Measurements from ENCODE around the gene MOB3B.

The MOB3B gene

GRCh38 chr9:27528076-27528885 lies 1.3 kb downstream of the MOB3B start (continued):
- peak; percentile 63 for TF ChIP-seq SP3 (tag by site-specific recombination; IDR thresholded peaks at IDR 0.05)
- TF ChIP-seq, protein P1, sequence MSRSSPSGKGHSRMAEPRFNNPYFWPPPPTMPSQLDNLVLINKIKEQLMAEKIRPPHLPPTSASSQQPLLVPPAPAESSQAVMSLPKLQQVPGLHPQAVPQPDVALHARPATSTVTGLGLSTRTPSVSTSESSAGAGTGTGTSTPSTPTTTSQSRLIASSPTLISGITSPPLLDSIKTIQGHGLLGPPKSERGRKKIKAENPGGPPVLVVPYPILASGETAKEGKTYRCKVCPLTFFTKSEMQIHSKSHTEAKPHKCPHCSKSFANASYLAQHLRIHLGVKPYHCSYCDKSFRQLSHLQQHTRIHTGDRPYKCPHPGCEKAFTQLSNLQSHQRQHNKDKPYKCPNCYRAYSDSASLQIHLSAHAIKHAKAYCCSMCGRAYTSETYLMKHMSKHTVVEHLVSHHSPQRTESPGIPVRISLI (tag by site-specific recombination; IDR thresholded peaks at IDR 0.05) = no peak
- TF ChIP-seq ZNF624 (tag by site-specific recombination; IDR thresholded peaks at IDR 0.05) = no peak
- TF ChIP-seq, protein P2, sequence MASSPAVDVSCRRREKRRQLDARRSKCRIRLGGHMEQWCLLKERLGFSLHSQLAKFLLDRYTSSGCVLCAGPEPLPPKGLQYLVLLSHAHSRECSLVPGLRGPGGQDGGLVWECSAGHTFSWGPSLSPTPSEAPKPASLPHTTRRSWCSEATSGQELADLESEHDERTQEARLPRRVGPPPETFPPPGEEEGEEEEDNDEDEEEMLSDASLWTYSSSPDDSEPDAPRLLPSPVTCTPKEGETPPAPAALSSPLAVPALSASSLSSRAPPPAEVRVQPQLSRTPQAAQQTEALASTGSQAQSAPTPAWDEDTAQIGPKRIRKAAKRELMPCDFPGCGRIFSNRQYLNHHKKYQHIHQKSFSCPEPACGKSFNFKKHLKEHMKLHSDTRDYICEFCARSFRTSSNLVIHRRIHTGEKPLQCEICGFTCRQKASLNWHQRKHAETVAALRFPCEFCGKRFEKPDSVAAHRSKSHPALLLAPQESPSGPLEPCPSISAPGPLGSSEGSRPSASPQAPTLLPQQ (tag by site-specific recombination; IDR thresholded peaks at IDR 0.05) = peak; percentile 68
- TF ChIP-seq ZEB2 (tag by site-specific recombination; IDR thresholded peaks at IDR 0.05) = no peak
- TF ChIP-seq SALL2 (tag by site-specific recombination; IDR thresholded peaks at IDR 0.05; ENCODE audit: borderline replicate concordance) = no peak
- TF ChIP-seq, protein P3, sequence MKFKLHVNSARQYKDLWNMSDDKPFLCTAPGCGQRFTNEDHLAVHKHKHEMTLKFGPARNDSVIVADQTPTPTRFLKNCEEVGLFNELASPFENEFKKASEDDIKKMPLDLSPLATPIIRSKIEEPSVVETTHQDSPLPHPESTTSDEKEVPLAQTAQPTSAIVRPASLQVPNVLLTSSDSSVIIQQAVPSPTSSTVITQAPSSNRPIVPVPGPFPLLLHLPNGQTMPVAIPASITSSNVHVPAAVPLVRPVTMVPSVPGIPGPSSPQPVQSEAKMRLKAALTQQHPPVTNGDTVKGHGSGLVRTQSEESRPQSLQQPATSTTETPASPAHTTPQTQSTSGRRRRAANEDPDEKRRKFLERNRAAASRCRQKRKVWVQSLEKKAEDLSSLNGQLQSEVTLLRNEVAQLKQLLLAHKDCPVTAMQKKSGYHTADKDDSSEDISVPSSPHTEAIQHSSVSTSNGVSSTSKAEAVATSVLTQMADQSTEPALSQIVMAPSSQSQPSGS (tag by site-specific recombination; IDR thresholded peaks at IDR 0.05; ENCODE audit: low read depth) = no peak
- TF ChIP-seq ZIC2 (tag by site-specific recombination; IDR thresholded peaks at IDR 0.05) = peak; percentile 20
- TF ChIP-seq GFI1B (tag by site-specific recombination; IDR thresholded peaks at IDR 0.05) = no peak
- TF ChIP-seq, protein P4, sequence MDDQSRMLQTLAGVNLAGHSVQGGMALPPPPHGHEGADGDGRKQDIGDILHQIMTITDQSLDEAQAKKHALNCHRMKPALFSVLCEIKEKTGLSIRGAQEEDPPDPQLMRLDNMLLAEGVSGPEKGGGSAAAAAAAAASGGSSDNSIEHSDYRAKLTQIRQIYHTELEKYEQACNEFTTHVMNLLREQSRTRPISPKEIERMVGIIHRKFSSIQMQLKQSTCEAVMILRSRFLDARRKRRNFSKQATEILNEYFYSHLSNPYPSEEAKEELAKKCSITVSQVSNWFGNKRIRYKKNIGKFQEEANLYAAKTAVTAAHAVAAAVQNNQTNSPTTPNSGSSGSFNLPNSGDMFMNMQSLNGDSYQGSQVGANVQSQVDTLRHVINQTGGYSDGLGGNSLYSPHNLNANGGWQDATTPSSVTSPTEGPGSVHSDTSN (CRISPR knock-in tag; IDR thresholded peaks at IDR 0.05) = peak; percentile 75; the same call in 1 of the 2 replicates
- no peak for TF ChIP-seq ZSCAN30 (tag by site-specific recombination; IDR thresholded peaks at IDR 0.05)
- TF ChIP-seq ZNF157 (tag by site-specific recombination; IDR thresholded peaks at IDR 0.05) = no peak
- TF ChIP-seq, protein P5, sequence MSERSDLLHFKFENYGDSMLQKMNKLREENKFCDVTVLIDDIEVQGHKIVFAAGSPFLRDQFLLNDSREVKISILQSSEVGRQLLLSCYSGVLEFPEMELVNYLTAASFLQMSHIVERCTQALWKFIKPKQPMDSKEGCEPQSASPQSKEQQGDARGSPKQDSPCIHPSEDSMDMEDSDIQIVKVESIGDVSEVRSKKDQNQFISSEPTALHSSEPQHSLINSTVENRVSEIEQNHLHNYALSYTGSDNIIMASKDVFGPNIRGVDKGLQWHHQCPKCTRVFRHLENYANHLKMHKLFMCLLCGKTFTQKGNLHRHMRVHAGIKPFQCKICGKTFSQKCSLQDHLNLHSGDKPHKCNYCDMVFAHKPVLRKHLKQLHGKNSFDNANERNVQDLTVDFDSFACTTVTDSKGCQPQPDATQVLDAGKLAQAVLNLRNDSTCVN (tag by site-specific recombination; optimal IDR thresholded peaks at IDR 0.05) = peak; percentile 55
- TF ChIP-seq ZFHX2 (tag by site-specific recombination; conservative IDR thresholded peaks at IDR 0.05) = peak; percentile 58
- TF ChIP-seq WT1 (tag by site-specific recombination; IDR thresholded peaks at IDR 0.05) = no peak
- TF ChIP-seq ZNF37A (tag by site-specific recombination; IDR thresholded peaks at IDR 0.05) = no peak
- TF ChIP-seq ZNF785 (tag by site-specific recombination; IDR thresholded peaks at IDR 0.05) = no peak
- no peak for TF ChIP-seq ZNF280D (tag by site-specific recombination; IDR thresholded peaks at IDR 0.05)
- no peak for TF ChIP-seq OSR2 (tag by site-specific recombination; IDR thresholded peaks at IDR 0.05)
- TF ChIP-seq ZFP37 (tag by site-specific recombination; IDR thresholded peaks at IDR 0.05) = no peak

All from HEK293 (cell line).